GM12875 (cell line): ENCODE data around the gene CCDC194.

Source experiments
- H3K4me3 ChIP-seq: one replicate; pipeline ENCODE4 v1.5.1; 2011; ENCODE audit warnings: low read depth, low read length, control low read depth
- CTCF ChIP-seq: IDR thresholded peaks from 2 replicates; pipeline ENCODE4 v1.5.1; 2011; ENCODE audit warnings: low read depth, mild to moderate bottlenecking, control low read depth, inconsistent platforms, low read length, moderate library complexity, borderline replicate concordance; ENCODE audit not compliant: insufficient read depth

CCDC194 gene

GRCh38 chr19:17341386-17341785 lies 52.6 kb downstream of the CCDC194 start:
- H3K4me3 ChIP-seq = no peak overlapping the region
- no peak for TF ChIP-seq CTCF

- TF ChIP-seq CTCF = no peak
- no peak overlapping the region for H3K4me3 ChIP-seq
Observed at GRCh38 chr19:17340871-17341357, 53.1 kb downstream of the CCDC194 start.
